ENCODE data around the gene ATG12.

ATG12 gene

DNA sequence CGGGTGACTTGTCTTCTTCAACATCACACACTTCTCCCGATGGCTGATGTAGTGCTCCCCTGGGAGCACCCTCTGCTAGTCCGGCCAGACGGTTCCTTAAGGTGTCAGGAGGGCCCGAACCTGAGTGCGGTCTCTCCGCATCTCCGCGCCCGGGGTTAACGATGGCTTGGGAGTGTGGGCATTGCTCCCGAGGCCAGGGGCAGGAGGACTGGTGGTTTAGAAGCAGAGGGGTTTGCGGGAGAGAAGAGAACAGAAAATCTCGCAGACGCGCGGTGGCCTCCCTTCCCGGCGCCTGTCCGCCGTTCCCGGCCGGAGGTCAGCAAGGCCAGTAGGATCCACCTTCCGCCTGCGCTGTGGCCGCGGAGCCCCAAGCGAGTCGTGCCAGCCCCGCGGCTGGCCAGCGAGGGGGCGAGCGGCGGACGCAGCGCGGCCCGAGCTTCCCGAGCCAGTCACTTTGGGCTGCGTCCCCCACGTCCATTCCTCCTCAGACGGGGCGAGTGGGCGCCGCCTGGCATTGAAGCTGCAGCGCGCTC, 25.6 kb downstream of the ATG12 start:
- no peaks in the 10 kb centered on the region for H3K36me3 ChIP-seq (ENCODE audit: insufficient read depth, low read length)
- no peaks in the 10 kb centered on the region for H3F3A ChIP-seq (ENCODE audit: low read depth)
- H4K20me1 ChIP-seq (ENCODE audit: insufficient read depth, low read length, poor library complexity, severe bottlenecking) = no peaks in the 10 kb centered on the region
- H3K9me3 ChIP-seq (ENCODE audit: insufficient read depth, low read depth, low read length) = no peaks in the 10 kb centered on the region
- TF ChIP-seq EZH2phosphoT487 (IDR thresholded peaks at IDR 0.05; ENCODE audit: borderline replicate concordance) = no peak
- TF ChIP-seq, protein P1, sequence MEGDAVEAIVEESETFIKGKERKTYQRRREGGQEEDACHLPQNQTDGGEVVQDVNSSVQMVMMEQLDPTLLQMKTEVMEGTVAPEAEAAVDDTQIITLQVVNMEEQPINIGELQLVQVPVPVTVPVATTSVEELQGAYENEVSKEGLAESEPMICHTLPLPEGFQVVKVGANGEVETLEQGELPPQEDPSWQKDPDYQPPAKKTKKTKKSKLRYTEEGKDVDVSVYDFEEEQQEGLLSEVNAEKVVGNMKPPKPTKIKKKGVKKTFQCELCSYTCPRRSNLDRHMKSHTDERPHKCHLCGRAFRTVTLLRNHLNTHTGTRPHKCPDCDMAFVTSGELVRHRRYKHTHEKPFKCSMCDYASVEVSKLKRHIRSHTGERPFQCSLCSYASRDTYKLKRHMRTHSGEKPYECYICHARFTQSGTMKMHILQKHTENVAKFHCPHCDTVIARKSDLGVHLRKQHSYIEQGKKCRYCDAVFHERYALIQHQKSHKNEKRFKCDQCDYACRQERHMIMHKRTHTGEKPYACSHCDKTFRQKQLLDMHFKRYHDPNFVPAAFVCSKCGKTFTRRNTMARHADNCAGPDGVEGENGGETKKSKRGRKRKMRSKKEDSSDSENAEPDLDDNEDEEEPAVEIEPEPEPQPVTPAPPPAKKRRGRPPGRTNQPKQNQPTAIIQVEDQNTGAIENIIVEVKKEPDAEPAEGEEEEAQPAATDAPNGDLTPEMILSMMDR (conservative IDR thresholded peaks at IDR 0.05; ENCODE audit: low read length) = no peak
- no peak overlapping the region for H3K9ac ChIP-seq (ENCODE audit: low read depth, low read length, poor library complexity, severe bottlenecking)
- no peak overlapping the region for H3K4me2 ChIP-seq (ENCODE audit: low read depth, low read length, poor library complexity, severe bottlenecking)
- no peaks in the 10 kb centered on the region for H3K27me3 ChIP-seq (ENCODE audit: insufficient read depth, low read length, poor library complexity, severe bottlenecking)
- H3K4me1 ChIP-seq (ENCODE audit: insufficient read depth, low read length, poor library complexity, severe bottlenecking) = no peaks in the 10 kb centered on the region
- no peak overlapping the region for H3K4me3 ChIP-seq (ENCODE audit: low read length, poor library complexity, severe bottlenecking)
- no peak overlapping the region for H2AFZ ChIP-seq (ENCODE audit: low read length)
- H3K79me2 ChIP-seq (ENCODE audit: insufficient read depth, low read length) = no peaks in the 10 kb centered on the region
- H3K9me2 ChIP-seq (replicated peaks; ENCODE audit: low read depth, low read length) = no peaks in the 10 kb centered on the region

- Histone ChIP-seq H3K27me3 (ENCODE audit: insufficient read depth, low read length, poor library complexity, severe bottlenecking) (no peaks in the 10 kb centered on the region), H3K9me3 (ENCODE audit: insufficient read depth, low read depth, low read length) (no peaks in the 10 kb centered on the region), H2AFZ (ENCODE audit: low read length) (no peak overlapping the region), H4K20me1 (ENCODE audit: insufficient read depth, low read length, poor library complexity, severe bottlenecking) (no peaks in the 10 kb centered on the region), H3K36me3 (ENCODE audit: insufficient read depth, low read length) (no peaks in the 10 kb centered on the region), H3K4me1 (ENCODE audit: insufficient read depth, low read length, poor library complexity, severe bottlenecking) (no peaks in the 10 kb centered on the region), H3K4me2 (ENCODE audit: low read depth, low read length, poor library complexity, severe bottlenecking) (no peak overlapping the region), H3K79me2 (ENCODE audit: insufficient read depth, low read length) (no peaks in the 10 kb centered on the region), H3K9ac (ENCODE audit: low read depth, low read length, poor library complexity, severe bottlenecking) (no peak overlapping the region), H3F3A (ENCODE audit: low read depth) (no peaks in the 10 kb centered on the region), H3K4me3 (ENCODE audit: low read length, poor library complexity, severe bottlenecking) (no peak overlapping the region), H3K9me2 (replicated peaks; ENCODE audit: low read depth, low read length) (no peaks in the 10 kb centered on the region)
- TF ChIP-seq, protein P1 (conservative IDR thresholded peaks at IDR 0.05; ENCODE audit: low read length) = no peak
- no peak for TF ChIP-seq EZH2phosphoT487 (IDR thresholded peaks at IDR 0.05; ENCODE audit: borderline replicate concordance)
Measured at GRCh38 chr5:115815006-115815692, 26.2 kb downstream of the ATG12 start.

- no peaks in the 10 kb centered on the region for H3F3A ChIP-seq (ENCODE audit: low read depth)
- no peaks in the 10 kb centered on the region for H3K27me3 ChIP-seq (ENCODE audit: insufficient read depth, low read length, poor library complexity, severe bottlenecking)
- no peak overlapping the region for H2AFZ ChIP-seq (ENCODE audit: low read length)
- H3K4me3 ChIP-seq (ENCODE audit: low read length, poor library complexity, severe bottlenecking) = no peak overlapping the region
- no peak overlapping the region for H3K4me2 ChIP-seq (ENCODE audit: low read depth, low read length, poor library complexity, severe bottlenecking)
- no peak overlapping the region for H3K9ac ChIP-seq (ENCODE audit: low read depth, low read length, poor library complexity, severe bottlenecking)
- no peaks in the 10 kb centered on the region for H4K20me1 ChIP-seq (ENCODE audit: insufficient read depth, low read length, poor library complexity, severe bottlenecking)
- H3K9me3 ChIP-seq (ENCODE audit: insufficient read depth, low read depth, low read length) = no peaks in the 10 kb centered on the region
- H3K79me2 ChIP-seq (ENCODE audit: insufficient read depth, low read length) = no peaks in the 10 kb centered on the region
- H3K36me3 ChIP-seq (ENCODE audit: insufficient read depth, low read length) = no peaks in the 10 kb centered on the region
- TF ChIP-seq, protein P1 (conservative IDR thresholded peaks at IDR 0.05; ENCODE audit: low read length) = no peak
- no peak for TF ChIP-seq EZH2phosphoT487 (IDR thresholded peaks at IDR 0.05; ENCODE audit: borderline replicate concordance)
- H3K4me1 ChIP-seq (ENCODE audit: insufficient read depth, low read length, poor library complexity, severe bottlenecking) = no peaks in the 10 kb centered on the region
- no peaks in the 10 kb centered on the region for H3K9me2 ChIP-seq (replicated peaks; ENCODE audit: low read depth, low read length)
Measured at GRCh38 chr5:115813719-115814118, 27.6 kb downstream of the ATG12 start.
